Breast epithelium (tissue), 3 donors: Measurements from ENCODE around the gene ATN1.
A peak's percentile ranks its signal among the peaks of the same experiment; 100 is the strongest.

Source experiments
- CTCF ChIP-seq, 3 donors: fragments of 450-650 bp; IDR thresholded peaks; one replicate each; pipeline ENCODE4 v1.5.1; 2016 to 2017; ENCODE audit warnings: antibody characterized with exemption in 3 of 3, mild to moderate bottlenecking in 3 of 3, moderate library complexity in 3 of 3
- POLR2AphosphoS5 ChIP-seq, 3 donors: sonication (generic); formaldehyde crosslinking; IDR thresholded peaks; one replicate each; pipeline ENCODE4 v1.6.1; 2017; ENCODE audit warnings: antibody characterized with exemption in 3 of 3

GRCh38 chr12:6961278-6961694 is 33.5 kb downstream of the ATN1 start:
- TF ChIP-seq POLR2AphosphoS5 (IDR thresholded peaks at IDR 0.05) (peak in 2 of 3 donors; percentile 47 to 55), CTCF (IDR thresholded peaks at IDR 0.05) (no peak)
